SJSA1 (cell line): ENCODE data around the gene TBCCD1. TPM values are rescaled to one million over a fixed set of nuclear protein-coding genes. Genes with fewer than 3 reads are reported as not detected.

Source experiments
- total RNA-seq: library from RNA; depleted of rRNA; stranded (reverse); fragments of >200 nt; shearing (Covaris generic); gene quantifications from 2 replicates; pipeline ENCODE4 v1.2.3, GENCODE V29; 2014; rRNA removed

Gene TBCCD1
- total RNA-seq, 1 experiment from 2014 or later: 12.2 TPM

Other genes starting within 250 kb of the TBCCD1 start
- gene DGKG, start 205.1 kb downstream of the TBCCD1 start, total RNA-seq: 0.97 TPM in 1 of 2 replicates, not detected in the other
- 0.63 and 0.81 TPM in 2 replicates for gene CRYGS, start 23.0 kb downstream of the TBCCD1 start, total RNA-seq
- gene DNAJB11, start 3.4 kb upstream of the TBCCD1 start, total RNA-seq: 152 and 170 TPM in 2 replicates
- gene AHSG, start 45.7 kb upstream of the TBCCD1 start, total RNA-seq: not detected in 2 replicates
- gene FETUB, start 73.1 kb upstream of the TBCCD1 start, total RNA-seq: not detected in 2 replicates
- gene HRG, start 98.7 kb upstream of the TBCCD1 start, total RNA-seq: not detected in 2 replicates
- not detected in 2 replicates for gene KNG1, start 150.0 kb upstream of the TBCCD1 start, total RNA-seq
- 466 and 604 TPM in 2 replicates for gene EIF4A2, start 216.2 kb upstream of the TBCCD1 start, total RNA-seq
- 75.7 and 106 TPM in 2 replicates for gene RFC4, start 239.1 kb upstream of the TBCCD1 start, total RNA-seq